ENCODE results near the gene PI4KA. TPM values are rescaled to one million over a fixed set of nuclear protein-coding genes. Genes with fewer than 3 reads are reported as not detected.

PI4KA gene
- polyA plus RNA-seq, 1 of the 3 experiments (the other 2 are of a cell fraction), result 30.0 TPM

- no peaks in the 10 kb centered on the region for H3F3A ChIP-seq (replicated peaks; ENCODE audit: insufficient read depth)
- no peak for DNase-seq
- no peaks in the 10 kb centered on the region for H4K20me1 ChIP-seq (ENCODE audit: insufficient read depth)
- H3K27ac ChIP-seq (ENCODE audit: low read depth in 2 of 2, low read length in 1 of 2), result no peak overlapping the region
- H2AFZ ChIP-seq (ENCODE audit: low read depth), result no peak overlapping the region
- ChIA-PET CTCF (no interaction called here), POLR2A (no interaction called here)
- H3K4me2 ChIP-seq, result no peak overlapping the region
- no peaks in the 10 kb centered on the region for H3K36me3 ChIP-seq (replicated peaks in 1 of 2; ENCODE audit: control insufficient read depth in 1 of 2, insufficient read depth in 2 of 2, low read length in 1 of 2)
- TF ChIP-seq CHD2 (IDR thresholded peaks at IDR 0.05; ENCODE audit: low read length, partially characterized antibody) (no peak), SMC3 (IDR thresholded peaks at IDR 0.05; ENCODE audit: low read depth, low read length) (no peak), NFIC (IDR thresholded peaks at IDR 0.05; ENCODE audit: borderline replicate concordance) (no peak), TCF12 (IDR thresholded peaks at IDR 0.05) (no peak), MXI1 (IDR thresholded peaks at IDR 0.05; ENCODE audit: low read depth, low read length) (no peak), CTCF (IDR thresholded peaks at IDR 0.05) (no peak), EZH2phosphoT487 (IDR thresholded peaks at IDR 0.05; ENCODE audit: borderline replicate concordance, low read depth) (no peak), FOXJ3 (CRISPR knock-in tag; IDR thresholded peaks at IDR 0.05) (no peak), PBX3 (IDR thresholded peaks at IDR 0.05) (no peak), RXRA (IDR thresholded peaks at IDR 0.05; ENCODE audit: borderline replicate concordance, low read depth) (no peak), GATA2 (CRISPR knock-in tag; IDR thresholded peaks at IDR 0.05) (no peak), ELF1 (IDR thresholded peaks at IDR 0.05) (no peak), GABPA (IDR thresholded peaks at IDR 0.05; ENCODE audit: low read depth) (no peak), JUND (IDR thresholded peaks at IDR 0.05) (no peak), REST (IDR thresholded peaks at IDR 0.05; ENCODE audit: low read depth, low read length) (no peak), RFX5 (IDR thresholded peaks at IDR 0.05; ENCODE audit: low read length) (no peak), NRF1 (IDR thresholded peaks at IDR 0.05; ENCODE audit: low read depth, low read length) (no peak)
- no peaks in the 10 kb centered on the region; a peak in 1 of 4 replicates for H3K4me1 ChIP-seq (ENCODE audit: control insufficient read depth in 1 of 2, insufficient read depth in 2 of 2, low read depth in 1 of 2, low read length in 1 of 2)
- no peaks in the 10 kb centered on the region for H3K9me2 ChIP-seq
- H3K79me2 ChIP-seq (ENCODE audit: insufficient read depth), result no peaks in the 10 kb centered on the region
- no peaks in the 10 kb centered on the region for H3K9me3 ChIP-seq
- no peak overlapping the region for H3K9ac ChIP-seq
- H3K27me3 ChIP-seq (ENCODE audit: insufficient read depth), result peaks cover 15% of the 10 kb centered on the region; the same call in 1 of the 2 replicates
- WGBS (ENCODE audit: low lambda C conversion rate), result 49% methylated on average over 5 of the region's 5 CpGs
- H3K4me3 ChIP-seq (ENCODE audit: low read depth in 2 of 2, low read length in 1 of 2), result no peak overlapping the region
Observed at GRCh38 chr22:20657963-20658362, 200.6 kb downstream of the PI4KA start.

Other genes starting within 250 kb of the PI4KA start
- gene SERPIND1, start 84.7 kb downstream of the PI4KA start, polyA plus RNA-seq (2012; rRNA removed), result 0.05 TPM in 1 of 2 replicates, not detected in the other
- gene SNAP29, start 196 bp upstream of the PI4KA start, polyA plus RNA-seq (2012; rRNA removed), result 35.7 and 37.3 TPM in 2 replicates
- gene CRKL, start 58.6 kb upstream of the PI4KA start, polyA plus RNA-seq (2012; rRNA removed), result 9.6 and 10.2 TPM in 2 replicates
- 1.3 and 1.7 TPM in 2 replicates for gene AIFM3, start 108.4 kb upstream of the PI4KA start, polyA plus RNA-seq (2012; rRNA removed)
- gene LZTR1, start 123.5 kb upstream of the PI4KA start, polyA plus RNA-seq (2012; rRNA removed), result 37.7 and 41.5 TPM in 2 replicates
- gene THAP7, start 143.3 kb upstream of the PI4KA start, polyA plus RNA-seq (2012; rRNA removed), result 26.3 and 32.0 TPM in 2 replicates
- 7.1 and 12.9 TPM in 2 replicates for gene P2RX6, start 156.4 kb upstream of the PI4KA start, polyA plus RNA-seq (2012; rRNA removed)
- 0.02 TPM in 1 of 2 replicates, not detected in the other for gene SLC7A4, start 173.8 kb upstream of the PI4KA start, polyA plus RNA-seq (2012; rRNA removed)
- gene LRRC74B, start 187.1 kb upstream of the PI4KA start, polyA plus RNA-seq (2012; rRNA removed), result 0.02 and 0.03 TPM in 2 replicates

All from SK-N-SH (cell line).